C1 segment of cervical spinal cord (tissue), 14 donors: ENCODE results near the gene FAM171A2.
A peak's percentile ranks its signal among the peaks of the same experiment; 100 is the strongest.
"Not testable (repeated sequence)": the region's sequence is repeated elsewhere in the genome, so short reads cannot be mapped to it uniquely, and the experiment has no call there.

Source experiments
- DNase-seq, 14 donors: peaks; one replicate each; lab custom pipeline; 2025; lab: John Stamatoyannopoulos, UW

The FAM171A2 gene

DNA sequence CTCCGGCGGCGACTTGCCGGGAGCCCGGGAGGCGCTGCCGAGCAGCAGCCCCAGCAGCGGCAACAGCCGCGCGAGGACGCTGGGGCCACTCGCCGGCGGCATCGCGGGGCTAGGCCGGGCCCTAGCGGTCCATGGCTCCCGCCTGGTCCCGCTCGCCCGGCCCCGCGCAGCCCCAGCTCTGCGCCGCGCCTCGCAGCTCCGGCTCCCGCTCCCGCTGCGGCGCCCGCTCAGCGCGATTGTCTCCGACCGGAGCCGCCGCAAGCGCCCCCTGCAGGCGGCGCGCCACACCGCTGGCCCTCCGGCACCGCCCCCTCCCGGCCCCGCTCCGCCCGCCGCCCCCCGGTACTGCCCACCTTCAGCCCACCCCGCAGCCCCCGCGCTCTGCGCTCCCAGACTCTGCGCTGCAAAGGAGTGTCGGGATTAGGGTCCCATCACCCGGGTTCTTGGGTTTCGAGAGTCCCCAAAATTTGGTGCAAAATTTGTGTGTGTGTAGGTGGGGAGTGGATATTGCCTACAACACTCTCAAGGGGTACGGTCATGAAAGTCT, at the start of gene FAM171A2:
Gene FAM171A2, minus strand, starts transcription at position 241 of the 547 bp plus-strand sequence. Its CDS starts 139 bp downstream, at position 102.
- peak in 7 of 14 donors; percentile 14 to 53 (median 39) for DNase-seq

DNA sequence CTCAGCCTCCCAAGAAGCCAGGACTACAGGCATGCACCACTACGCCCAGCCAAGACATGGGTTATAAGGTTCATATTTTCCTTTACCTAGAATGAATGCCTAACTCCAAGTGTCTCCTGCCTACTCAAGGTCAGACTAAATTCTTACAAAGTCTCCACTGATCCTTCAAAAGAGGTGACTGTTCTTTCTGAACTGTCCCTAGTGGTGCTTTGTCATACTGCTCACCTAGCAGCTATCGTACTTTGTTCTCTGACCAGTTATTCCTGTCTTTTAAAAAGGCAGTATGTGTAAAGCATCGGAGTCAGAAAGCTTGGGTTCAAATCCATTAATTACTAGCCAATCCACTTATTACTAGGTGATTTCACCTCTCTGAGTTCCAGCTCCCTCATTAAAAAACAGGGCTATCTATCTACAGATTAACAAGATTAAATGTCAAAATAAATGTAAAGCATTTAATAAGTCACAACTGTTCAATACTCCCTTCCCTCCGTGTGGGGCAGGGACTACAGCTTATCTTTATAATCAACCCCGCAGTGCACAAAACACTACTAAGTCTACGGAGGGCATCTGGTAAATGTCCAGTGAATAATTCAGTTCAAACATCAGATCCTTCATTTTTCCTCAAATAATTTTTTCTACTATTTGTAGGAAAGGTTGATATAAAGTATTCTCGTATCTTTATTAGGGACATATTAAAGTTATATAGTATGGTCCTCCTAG, 45.8 kb upstream of the FAM171A2 start:
- DNase-seq = no peak

DNA sequence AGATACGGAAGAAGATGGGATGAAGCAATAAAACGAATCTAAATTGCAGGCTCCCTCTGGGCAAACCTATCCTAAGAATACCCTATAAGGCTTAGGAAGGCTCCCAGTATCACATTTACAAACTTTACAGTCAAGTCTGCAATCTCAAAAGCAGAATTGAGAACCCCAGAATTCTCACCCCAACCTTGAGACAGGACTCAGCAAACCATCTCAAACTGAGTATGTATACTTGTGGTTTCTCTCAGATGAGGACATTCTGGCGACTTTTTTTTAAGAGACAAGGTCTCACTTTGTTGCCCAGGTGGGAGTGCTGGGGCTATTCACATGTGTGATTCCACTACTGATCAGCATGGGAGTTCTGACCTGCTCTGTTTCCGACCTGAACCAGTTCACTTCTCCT, 45.1 kb upstream of the FAM171A2 start:
- DNase-seq = no peak

DNA sequence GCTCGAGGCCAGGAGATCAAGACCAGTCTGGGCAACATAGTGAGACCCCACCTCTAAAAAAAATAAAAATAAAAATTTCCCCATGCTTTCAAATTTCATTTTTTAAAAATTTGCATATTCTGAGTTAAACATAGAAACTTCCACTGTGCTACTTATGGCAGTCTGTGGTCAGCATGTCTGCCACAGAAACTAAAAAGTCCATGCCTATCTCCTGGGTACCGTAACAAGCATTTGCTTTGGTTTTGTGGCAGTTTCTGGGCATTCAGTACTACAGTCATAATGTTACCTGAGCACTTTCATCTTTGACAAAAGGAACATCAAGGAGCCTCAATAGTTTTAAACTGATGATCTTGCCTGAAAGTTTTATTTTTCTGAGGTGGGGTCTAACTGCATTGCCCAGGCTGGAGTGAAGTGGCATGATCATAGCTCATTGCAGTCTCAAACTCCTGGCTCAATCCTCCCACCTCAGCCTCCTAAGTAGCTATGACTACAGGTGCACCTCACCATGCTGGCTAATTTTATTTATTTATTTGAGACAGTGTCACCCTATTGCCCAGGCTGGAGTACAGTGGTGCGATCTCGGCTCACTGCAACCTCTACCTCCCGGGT, 39.0 kb upstream of the FAM171A2 start:
- no peak for DNase-seq

DNA sequence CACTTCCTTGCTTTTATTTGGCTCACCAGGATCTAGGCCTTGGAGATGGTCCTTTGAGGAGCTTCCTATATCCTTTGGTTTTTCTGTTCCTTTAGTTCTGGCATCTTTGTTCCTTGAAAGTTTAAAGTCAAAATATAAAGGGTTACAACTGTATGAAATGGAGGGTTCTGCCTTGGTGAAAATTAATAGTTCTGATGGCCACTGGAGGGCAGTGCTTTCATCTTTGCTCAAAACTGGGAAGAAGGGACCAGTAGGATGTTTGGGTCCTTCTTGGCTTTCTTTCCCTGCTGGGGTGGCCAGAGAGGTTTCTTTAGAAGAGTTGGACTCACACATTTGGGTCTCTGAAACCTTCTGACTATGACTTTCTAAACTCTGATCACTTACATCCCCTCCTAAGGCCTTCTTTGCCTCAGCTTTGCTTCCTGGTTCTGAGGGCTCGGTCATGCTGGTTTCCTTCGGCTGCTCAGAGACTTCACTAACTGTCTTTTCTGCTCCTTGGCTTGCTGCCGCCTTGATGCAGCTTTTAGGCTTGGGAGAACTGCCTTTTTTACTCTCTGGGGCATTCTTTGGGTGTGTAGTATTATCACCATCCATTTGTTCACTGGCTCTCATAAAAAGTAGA, 36.7 kb upstream of the FAM171A2 start:
- no peak for DNase-seq

DNA sequence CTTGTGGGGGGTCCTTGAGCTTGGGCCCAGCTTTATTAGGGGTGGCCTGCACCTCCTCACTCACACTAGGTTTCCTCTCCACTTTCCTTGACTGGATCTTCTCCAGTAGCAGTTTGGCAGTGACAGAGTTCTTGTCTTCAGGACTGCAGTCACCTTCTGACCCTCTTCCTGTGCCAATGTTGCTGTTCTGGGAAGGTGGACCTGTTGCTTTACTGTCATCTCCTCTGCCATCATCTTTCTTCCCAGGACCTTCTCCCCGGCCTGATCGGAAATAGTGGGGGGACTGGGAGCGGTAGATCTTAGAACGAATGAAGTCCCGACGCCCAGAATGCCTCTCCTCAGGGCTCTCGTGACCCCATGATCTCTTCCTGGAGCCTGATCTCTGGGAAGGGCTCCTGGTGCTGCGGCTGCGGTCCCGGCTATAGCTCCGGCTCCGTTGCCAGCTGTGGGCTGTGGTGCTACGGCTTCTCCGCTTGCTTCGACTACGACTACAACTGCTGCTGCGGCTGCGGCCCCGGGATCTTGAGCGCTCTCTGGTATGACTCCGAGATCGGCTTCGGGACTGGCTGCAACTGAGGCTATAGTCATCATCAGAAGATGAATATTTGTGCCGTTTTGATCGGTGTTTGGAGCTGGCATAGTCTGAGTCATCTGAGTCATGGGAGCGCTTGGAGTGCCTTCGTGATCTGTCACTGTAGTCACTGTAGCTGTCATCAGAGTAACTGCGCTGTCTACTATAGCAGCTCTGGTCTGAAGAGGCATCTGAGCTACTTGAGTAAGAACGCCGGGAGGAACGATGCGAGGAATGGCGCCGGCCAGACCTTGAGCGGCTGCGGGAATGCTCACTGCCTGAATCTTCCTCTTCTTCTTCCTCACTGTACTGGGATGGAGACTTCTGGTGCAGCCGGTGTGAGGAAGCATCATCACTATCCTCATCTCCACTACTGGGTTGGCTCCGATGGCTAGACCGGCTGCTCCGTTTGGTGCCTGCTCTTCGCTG, 35.3 kb upstream of the FAM171A2 start:
- no peak for DNase-seq

DNA sequence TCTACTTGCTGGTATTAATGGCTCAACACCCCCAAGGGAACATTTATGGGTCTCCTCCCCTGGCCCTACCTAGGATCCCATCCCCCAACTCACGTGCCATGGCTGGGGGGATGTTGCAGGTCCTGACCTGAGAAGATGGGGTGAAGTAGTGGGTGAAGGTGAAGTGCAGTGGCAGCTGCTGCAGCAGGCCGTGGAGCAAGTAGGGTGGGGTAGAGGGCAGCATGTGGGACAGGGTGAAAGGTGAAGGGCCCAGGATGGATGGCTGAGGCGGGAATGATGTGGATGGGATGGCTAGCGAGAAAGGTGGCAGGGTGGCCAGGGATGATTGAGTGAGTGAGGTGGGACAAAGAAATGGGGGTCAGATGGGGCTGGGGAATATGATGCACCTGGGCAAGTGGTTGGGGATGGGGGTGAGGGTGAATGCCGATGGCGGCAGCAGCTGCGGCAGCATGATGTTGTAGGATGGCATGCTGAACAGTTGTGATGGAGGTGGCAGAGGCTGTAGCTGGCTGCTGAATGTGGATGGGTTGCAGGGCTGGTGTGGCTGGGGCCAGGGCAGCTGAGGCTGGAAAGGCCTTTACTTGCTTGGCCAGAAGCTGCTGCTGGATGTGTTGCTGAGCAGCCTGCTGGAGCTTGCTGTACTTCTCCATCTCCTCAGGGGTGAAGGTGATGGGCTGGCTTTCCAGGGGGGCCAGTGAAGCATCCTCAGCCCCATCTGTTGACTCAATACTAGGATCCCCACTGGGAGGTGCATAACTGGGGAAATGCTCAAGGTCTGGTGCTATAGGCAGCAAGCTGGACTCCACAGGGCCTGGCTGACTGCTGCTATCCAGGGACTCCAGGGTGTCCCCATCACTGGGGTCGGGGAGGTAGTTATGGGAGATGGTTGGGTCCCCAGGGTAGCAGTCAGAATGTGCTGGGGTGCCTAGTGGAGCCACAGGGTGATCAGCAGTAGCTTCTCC, 34.1 kb upstream of the FAM171A2 start:
- DNase-seq = no peak

DNA sequence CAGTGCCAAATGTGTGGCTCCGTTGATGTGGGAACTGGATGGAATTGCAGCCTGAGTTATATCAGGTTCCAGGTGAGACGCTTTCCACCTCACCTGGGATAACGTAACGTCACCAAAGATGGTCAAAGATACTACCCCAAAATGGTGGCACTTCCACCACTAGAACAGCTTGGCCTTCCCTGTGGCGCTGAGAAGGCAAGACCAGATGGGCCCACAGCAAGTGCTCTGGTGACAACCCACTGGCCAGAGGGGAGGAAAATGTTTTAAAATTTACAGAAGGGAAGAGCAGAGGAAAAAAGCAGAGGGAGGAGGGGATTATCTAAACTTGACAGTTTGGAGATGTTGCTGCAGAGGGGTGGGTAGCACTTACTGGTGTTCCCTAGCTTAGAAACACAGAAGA, 33.3 kb upstream of the FAM171A2 start:
- DNase-seq = peak in 1 of 14 donors; percentile 32

DNA sequence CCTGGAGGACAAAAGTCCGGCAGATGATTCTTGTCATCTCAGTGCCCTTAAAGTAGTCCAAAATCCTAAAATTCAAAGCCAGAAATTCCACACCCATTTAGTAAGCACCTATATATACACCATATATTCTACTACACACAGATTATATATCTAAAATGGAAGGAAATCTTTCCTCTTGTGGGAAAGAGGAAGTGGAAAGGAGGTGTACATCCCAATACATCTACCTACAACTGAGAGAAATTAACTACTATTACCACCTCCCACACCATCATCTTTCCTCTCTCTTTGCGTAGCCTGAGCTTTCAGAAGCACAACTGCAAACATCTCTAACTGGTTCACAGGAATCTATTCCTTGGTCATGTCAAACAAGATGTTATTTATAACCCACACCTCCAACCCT, 31.2 kb upstream of the FAM171A2 start:
- DNase-seq = no peak

DNA sequence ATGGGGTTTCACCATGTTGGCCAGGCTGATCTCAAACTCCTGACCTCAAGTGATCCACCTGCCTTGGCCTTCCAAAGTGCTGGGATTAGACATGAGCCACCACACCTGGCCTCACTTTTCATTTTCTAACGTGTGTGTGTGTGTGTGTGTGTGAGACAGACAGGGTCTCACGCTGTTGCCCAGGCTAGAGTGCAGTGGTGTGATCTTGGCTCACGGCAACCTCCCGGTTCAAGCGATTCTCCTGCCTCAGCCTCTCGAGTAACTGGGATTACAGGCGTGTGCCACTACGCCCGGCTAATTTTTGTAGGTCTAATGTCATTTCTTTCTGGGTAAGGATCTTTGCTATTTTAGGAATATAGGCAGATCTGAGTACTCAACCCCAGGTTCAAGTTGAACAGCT, 30.5 kb upstream of the FAM171A2 start:
- DNase-seq = not testable (repeated sequence)

DNA sequence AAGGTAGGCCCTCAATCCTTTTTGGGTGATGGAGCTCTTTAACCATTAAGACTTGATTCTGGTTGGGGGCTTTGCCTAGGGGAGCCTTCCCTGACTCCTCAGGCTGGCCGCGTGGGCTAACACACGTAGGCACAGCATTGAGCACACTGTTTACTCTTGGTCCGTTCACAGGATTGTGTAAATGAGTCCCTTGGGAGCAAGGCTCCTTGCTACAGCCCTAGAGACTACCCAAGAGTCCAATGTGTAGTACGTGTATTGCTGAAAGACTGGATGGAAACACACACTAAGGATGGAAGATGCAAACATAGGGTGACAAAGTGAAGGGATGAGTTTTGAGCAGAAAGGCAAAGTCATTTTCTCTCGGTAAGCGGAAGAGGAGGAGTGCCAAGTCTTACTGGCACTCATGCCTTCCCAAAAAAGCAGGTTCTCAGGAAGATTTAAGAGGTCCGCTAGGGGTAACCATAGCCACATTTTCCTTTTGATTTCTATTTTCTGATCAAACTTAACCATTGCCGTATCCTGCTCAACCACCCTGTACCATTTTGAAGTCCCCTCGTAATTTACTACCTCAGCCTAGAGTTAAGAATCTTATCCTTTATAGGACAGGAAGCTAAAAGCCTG, 26.7 kb upstream of the FAM171A2 start:
- no peak for DNase-seq

DNA sequence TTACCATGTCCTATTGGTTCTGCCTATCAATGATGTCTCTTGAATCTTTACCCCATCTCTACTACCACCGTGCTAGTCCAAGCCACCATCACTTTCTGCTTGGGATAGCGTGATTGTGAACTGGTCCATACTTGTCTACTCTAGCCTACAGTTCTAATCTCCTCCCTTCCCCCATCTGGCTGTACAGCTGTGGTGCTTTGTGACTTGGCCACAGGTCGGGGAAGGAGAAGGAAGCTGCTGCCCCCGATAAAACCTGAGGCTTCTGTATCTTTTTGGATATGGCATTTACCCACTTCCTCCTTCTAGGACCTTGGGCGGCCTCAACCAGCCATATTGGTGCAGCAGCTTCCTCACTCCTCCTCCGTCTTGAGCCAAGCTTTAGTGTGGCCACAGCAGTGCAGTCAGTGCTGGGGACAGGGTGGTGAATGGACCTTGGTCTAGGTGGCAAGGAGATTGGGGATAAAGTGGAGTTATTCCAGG, 26.1 kb upstream of the FAM171A2 start:
- no peak for DNase-seq

DNA sequence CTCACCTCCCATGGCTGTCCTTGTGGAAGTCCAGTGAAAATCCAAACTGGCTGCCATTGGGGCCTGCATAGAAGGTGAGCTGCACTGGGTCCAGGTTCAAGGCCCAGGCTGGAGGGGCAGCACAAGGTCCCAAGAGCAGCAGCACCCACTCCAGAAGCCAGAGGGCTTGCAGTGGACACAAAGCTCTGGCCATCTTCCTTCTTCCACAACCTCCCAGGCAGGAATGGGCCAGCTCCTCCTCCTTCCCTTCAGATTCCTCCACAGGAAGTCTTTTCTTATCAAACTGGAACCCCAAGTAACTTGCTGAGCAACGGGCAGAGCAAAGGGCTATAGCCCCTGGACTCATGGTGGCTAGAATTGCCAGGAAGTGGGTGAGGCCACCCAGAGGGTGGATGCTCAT, 25.6 kb upstream of the FAM171A2 start, which contains the start of gene ITGA2B:
Gene ITGA2B, minus strand, starts transcription at position 369 of the 400 bp plus-strand sequence. Its CDS starts 176 bp downstream, at position 193.
- DNase-seq = no peak

DNA sequence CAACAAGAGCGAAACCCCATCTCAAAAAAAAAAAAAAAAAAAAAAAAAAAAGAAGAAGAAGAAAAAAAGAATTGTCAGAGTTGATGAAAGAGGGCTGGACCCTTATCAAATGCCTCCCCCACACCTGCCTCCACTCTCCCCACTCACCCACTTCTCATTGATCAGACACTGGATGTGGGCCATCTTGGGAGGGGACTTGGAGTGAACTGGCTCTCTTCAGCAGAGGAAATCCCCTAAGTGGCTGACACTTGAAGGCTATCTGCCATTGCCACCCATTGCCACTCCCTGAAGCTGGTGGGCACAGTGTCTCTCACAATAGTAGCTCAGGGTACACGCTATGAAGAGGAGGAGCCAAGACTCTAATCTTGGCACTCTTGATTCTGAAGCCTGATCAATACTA, 24.2 kb upstream of the FAM171A2 start:
- no peak for DNase-seq

DNA sequence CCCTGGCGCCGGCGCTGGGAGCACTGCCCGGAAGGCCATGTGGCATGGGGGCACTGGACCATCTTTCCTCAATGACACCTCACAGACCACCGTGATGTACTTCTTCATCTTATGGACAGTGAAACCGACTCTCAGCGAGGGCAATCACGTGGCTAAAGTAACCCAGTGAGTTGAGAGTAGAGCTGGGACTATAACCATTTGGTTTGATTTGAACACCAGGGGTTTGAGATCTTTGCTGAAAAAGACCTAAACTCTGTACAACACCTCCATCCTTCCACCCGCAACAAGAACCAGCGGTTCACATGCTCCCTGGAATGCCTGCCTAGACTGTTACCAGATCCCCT, 22.5 kb upstream of the FAM171A2 start:
- no peak for DNase-seq

DNA sequence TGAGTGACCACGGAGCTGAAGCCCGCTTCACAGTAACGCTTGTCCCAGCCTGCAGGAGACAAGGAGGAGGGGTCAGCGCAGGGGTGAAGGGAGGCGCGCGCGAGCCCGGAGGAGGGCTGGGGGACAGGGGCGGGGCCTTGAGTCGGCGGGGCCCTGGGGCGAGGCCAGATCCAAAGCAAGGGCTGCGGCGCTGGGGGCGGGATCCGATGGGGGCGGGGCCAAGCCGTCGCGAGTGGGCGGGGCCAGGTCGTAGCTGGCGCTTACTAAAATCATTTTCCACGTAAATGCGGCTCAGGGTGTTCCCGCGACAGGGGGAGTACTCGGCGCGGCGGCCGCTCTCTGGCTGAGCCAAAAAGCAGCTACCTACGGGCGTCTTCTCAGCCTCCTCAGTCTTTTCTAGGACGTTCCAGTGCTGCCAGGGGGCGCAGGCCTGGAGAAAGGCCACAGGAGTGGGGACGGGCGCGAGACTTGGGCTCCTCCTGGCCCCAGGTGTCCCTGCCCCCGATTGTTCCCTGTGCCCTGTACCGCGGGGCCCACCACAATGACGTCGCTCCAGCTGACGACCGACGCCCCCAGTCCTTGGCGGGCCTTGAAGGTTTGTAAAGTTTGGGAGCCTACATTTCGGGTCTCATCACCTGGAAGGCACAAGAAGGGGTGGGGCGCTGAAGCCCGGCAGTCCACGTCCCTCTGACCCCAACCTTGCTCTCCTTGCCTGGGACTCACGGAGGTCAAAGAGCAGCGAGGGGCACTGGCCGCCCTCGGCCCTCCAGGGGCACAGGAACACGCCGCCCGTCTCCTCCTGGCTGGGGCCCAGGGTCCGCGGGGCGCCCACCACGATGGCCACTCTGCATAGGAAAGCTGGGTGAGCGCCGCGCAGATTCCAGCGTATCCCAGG, 21.9 kb upstream of the FAM171A2 start:
- DNase-seq = peak in 11 of 14 donors; percentile 13 to 68 (median 26)

DNA sequence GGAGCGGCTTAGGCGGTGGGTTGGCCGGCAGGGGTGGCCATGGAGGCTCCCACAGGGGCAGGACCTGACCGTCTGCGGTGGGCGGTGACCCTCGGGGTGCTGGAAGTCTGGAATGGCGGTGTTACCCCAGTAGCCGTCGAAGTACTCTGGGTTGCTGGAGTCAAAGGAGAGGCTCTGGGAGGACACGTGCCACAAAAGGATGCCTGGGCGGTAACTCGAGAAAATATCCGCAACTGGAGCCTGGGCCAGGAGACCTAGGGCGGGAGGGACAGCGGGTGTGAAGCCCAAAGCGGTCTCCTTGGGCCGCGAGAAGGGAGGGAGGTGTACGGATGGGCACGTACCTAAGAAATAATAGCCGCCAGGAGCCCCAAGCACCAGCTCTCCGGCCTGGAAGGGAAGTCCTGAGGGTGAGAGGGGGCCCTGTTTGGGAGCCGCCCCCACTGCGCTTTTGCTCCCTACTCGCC, 21.2 kb upstream of the FAM171A2 start:
- DNase-seq = no peak

DNA sequence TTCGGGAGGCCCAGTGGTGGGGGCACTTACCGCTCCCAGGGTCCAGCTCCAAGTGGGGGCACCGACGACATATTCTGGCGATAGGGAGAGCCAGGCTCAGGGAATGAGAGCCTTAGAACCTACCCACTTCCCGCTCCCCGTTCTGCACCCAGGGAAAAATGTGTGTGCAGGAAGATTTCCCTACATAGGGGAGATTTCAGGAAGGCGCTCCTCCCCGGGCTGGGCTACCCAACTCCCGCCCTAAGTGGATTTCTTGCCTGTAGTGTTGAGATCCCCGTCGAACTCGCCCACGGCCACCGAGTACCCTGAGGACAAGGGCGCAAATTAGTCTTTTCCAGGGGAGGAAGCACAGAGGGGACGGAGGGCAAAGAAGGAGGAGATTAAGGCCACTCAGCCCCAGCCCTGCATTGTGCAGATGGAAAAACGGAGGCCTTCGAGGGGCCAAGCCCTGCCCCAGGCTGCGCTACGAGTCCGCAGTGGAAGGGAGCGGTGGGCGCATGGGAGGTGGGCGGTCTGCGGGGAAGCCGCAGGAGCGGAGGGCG, 20.7 kb upstream of the FAM171A2 start:
- no peak for DNase-seq
